GM18511 (cell line): ENCODE measurements around the gene STX8.
"Not testable (repeated sequence)": the region's sequence is repeated elsewhere in the genome, so short reads cannot be mapped to it uniquely, and the experiment has no call there.

Experiments used
- ATAC-seq: cut with Tn5 transposase; IDR thresholded peaks from one replicate; pipeline ENCODE4 v1.9.1; 2021; ENCODE audit warnings: mild to moderate bottlenecking, moderate library complexity; ENCODE audit not compliant: unreplicated experiment

STX8 gene

GRCh38 chr17:9557161-9557755 lies 18.4 kb downstream of the STX8 start:
- no peak for ATAC-seq

DNA sequence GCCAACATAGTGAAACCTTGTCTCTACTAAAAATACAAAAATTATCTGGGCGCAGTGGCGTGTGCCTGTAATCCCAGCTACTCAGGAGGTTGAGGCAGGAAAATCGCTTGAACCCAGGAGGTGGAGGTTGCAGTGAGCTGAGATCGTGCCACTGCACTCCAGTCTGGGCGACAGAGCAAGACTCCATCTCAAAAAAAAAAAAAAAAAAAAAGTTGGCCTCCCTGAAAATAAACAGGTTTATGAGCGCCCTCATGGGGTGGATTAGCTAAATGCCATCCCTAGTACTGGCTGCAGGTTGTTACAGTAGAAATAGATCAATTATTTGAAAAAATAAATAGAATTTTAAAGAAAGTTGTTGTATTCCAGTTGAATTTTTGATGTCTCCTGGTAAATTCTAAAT lies 20.9 kb downstream of the STX8 start:
- not testable (repeated sequence) for ATAC-seq

DNA sequence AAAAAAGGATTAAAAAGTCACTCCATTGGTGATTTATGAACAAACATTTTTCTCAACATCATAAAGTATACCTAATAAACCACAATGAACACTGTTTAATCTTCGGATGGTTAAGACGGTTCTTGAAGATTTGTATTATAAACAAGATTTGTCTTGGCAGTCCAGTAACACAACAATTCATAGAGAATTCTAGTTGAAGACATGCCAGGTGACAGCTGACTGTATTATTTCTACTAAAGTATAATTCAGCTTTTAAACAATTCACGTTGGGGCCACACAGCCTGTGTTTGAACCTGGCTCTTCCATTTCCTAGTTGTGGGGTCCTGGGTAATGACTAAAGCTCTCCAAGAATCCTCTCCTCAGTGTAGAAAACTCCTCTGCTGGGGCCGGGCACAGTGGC lies 22.0 kb downstream of the STX8 start:
- no peak for ATAC-seq

DNA sequence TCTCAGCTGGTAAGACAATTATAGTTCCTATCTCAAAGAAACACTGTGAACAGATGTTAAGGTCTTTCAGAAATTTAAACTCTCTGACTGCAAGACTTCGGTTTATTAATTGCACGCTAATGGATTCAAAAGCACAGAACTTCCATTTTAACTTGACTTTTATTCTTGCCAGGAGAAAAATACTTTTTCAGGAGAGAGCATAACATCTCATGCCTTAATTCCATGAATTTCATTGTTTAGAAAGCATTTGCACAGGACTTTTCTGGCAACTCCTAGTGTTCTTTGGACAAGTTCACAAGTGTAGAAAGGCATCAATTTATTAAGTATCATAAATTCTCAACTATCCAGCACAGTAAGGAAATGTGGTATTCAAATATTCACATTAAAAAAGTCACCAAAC lies 22.4 kb downstream of the STX8 start:
- ATAC-seq: no peak

GRCh38 chr17:9549215-9549614 lies 26.4 kb downstream of the STX8 start:
- no peak for ATAC-seq

DNA sequence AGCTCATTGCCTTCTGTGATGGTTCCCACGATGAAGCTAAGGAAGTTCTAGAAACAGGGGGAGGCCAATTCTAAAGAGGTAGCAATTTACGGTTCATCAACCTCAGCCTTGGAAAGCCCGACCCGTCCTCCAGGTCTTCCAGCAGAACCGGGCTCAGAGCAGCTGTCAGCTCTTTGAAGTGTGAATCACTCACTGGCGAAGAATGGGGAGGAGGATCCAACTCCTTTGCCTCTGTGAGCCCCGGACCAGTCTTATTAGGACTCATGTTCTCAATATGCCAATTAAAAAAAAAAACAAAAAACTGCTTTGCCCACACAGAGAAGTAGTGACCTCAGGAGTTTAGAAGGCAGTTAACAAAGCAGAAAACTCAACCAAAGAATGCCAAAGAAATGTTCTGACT lies 31.4 kb downstream of the STX8 start:
- ATAC-seq: no peak

DNA sequence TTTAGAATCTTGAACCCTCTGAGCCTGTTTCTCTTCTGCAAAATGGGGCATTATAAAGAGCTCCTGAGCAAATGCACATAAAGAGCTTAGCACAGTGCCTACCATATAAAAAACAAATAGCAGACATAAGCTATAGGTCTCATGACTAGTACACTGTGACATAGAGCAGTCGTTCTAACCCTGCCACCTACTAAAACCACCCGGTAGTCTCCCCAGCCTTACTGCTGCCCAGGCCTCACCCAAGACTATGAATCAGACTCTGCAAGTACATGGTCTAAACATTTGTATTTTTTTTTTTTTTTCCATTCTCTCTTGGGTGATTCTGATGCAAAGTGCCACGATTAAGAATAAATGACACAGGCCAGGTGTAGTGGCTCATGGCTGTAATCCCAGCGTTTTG lies 33.9 kb downstream of the STX8 start:
- no peak for ATAC-seq

GRCh38 chr17:9538626-9539025 lies 37.0 kb downstream of the STX8 start:
- ATAC-seq: no peak

DNA sequence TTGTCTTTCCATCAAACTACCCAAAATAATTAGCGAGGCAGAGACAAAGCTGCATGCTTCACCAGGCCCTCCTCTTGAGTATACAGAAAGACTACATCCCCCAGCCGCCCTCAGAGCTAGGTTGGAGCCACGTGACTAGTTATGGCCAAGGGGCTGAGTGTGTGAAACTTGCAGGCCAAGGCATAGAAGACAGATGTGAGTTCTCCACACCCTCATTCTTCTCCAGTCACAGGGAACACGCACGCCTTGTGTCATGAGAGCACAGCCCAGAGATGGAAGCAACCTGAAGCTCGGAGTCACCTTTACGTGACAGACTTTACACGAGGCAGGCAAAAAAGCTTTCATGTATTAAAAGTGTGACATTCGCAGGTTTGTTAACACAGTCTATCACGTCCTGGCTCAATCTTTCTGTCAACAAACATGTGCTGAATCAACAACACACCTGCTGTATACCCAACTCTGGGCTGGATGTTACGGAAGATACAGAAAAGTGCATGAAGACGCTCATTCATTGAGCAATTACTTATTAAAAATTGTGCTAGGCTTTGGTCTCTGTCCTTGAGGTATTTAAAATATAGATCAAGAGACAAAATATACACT lies 38.3 kb downstream of the STX8 start:
- no peak for ATAC-seq

DNA sequence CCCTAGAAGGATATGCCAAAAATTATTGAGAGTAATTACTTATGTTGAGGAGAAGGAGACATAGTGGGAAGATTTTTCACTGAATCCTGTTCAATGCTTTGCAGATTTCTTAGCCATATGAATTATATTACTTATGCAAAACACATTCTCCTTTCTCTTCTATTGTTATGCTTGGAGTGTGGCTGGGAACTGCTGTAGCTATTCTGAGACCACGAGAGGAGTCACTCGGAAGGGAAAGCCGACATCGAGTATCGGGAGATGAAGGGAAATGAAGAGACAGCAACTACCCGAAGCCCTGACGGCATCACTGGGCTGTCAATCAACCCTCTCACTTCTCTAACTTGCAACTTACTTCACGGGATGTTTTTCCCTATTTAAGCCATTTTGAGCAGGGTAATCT lies 39.6 kb downstream of the STX8 start:
- no peak for ATAC-seq

DNA sequence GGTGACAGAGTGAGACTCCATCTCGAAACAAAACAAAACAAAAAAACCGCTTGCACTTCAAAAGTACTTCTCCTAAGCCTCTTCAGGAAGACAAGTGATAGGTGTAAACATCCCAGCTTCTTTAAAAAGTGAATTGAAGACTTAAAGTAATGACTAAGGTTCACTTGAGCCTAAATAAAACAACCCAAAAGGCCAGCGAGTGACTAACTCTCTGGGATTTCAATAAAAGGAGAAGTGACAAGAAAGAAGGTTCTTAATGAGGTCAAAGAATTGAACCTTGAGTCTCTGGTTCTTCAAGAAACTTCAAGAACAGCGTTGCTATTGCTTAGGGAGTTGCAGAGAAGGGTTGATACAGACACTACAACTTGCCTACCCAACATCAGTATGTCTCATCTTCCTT lies 42.2 kb downstream of the STX8 start:
- no peak for ATAC-seq

- ATAC-seq: no peak
Observed at GRCh38 chr17:9532715-9533114, 42.9 kb downstream of the STX8 start.

DNA sequence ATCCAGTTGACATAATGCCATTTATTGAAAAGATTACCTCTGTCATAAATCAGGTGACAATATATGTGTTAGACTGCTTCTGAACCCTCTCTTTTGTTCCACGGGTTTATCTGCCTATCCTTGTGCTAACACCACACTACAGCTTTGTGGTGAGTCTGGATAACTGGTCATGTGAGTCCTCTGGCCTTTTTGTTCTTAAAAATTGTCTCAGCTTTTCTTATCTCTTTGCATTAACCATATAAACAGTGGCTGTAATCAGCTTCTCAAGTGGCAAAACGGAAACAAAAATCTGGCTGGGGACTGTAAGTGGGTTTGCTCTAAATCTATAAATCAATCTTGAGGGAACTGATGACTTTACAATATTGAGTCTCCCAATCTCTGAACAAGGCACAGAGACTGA lies 44.6 kb downstream of the STX8 start:
- ATAC-seq: no peak

GRCh38 chr17:9529033-9529700 lies 46.5 kb downstream of the STX8 start:
- no peak for ATAC-seq

DNA sequence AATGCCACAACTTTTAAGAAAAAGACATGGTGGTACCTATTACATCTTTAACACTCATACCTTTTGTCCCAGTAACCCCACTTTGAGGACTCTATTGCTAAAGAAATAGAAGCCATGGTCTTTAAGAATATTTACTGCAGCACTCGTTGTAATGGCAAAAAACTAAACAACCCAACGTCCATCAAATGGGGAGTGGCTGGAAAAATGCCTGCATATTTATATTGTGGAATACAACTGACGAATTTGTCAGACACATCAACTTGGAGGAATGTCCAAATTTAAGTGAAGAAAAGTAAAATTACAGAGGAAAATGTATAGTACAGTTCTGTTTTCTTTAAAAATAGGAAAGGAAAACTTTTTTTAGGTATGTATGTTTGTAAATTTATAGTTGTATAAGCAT lies 47.8 kb downstream of the STX8 start:
- no peak for ATAC-seq

GRCh38 chr17:9522074-9522473 lies 53.5 kb downstream of the STX8 start:
- ATAC-seq: no peak

GRCh38 chr17:9521062-9521461 lies 54.6 kb downstream of the STX8 start:
- ATAC-seq: no peak

- ATAC-seq: no peak
Observed at GRCh38 chr17:9520649-9521048, 55.0 kb downstream of the STX8 start.

DNA sequence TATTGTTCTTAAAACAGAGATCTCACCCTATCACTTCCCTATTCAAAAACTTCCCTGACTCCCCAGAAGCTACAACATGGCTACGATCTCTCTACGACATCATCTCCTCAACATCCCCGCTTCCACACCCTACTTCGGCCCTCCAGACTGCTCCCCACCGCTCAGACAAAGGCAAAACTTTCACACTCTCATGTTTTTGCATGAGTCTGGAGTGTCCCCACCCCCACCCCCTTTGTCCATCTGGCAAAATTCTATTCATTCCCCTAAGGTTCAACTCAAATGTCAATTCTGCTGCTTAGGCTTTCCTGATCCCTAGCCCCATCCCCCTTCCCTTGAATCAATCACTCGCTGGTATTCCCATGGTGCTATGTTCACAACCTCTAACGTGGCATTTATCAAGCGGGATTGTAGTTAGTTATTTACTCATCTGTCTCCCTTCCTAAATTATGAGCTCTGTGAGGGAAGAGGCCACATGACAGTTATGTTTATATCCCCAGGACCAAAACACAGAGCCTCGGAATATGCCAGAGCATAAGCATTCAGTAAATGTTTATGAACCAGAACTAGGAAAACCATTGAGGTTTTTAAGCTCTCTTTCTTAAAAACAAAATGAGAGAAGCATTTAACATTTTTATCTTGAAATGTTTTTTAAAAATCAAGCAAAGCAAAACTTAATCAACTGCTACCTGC lies 55.9 kb downstream of the STX8 start:
- ATAC-seq: no peak

DNA sequence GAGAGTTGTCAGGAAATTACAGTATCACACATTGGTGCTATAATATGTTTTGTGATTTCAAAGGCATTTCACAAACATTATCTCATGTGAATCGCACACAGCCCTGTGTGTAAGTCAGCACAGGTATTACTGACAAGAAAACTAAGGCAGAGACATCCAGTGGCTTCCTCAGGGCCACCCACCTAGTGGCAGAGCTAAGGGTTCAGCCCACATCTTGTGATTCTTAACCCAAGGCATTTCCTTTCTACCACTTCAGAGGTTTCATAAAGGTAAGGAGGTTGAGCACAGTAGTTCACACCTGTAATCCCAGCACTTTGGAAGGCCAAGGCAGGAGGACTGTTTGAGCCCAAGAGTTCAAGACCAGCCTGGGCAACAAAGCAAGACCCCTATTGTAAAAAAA lies 58.2 kb downstream of the STX8 start:
- no peak for ATAC-seq

DNA sequence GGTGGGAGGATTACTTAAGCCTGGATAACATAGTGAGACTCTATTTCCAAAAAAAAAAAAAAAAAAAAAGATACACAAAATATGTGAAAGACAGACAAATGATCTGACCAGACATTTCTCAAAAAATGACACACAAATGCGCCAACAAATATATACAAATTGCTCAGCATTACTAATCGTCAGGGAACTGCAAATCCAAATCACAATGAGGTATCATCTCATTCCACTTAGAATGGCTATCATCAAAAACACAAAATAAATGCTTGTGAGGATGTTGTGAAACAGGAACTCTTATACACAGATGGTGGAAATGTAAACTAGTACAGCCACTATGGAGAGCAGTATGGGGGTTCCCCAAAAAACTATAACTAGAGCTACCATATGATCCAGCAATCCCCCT lies 62.4 kb downstream of the STX8 start:
- no peak for ATAC-seq
